KMS-11 (cell line): ENCODE data around the gene SULT1C2.

ENCODE experiments used
- H2AFZ ChIP-seq: fragments of 200-600 bp; sonication (generic); 2 replicates; pipeline ENCODE4 v1.6.1; 2016; ENCODE audit warnings: antibody characterized with exemption, mixed run types, low read depth
- H3K27ac ChIP-seq: fragments of 200-600 bp; sonication (generic); 2 replicates; pipeline ENCODE4 v1.6.1; 2016; ENCODE audit warnings: mild to moderate bottlenecking, mixed run types
- H3K27me3 ChIP-seq: fragments of 200-600 bp; sonication (generic); 2 replicates; pipeline ENCODE4 v1.6.1; 2017; ENCODE audit warnings: mild to moderate bottlenecking, low read depth, mixed run types, moderate library complexity; ENCODE audit not compliant: insufficient read depth
- H3K36me3 ChIP-seq: fragments of 200-600 bp; sonication (generic); 2 replicates; pipeline ENCODE4 v1.6.1; 2017; ENCODE audit warnings: mild to moderate bottlenecking, mixed run types; ENCODE audit not compliant: insufficient read depth
- H3K4me1 ChIP-seq: fragments of 200-600 bp; sonication (generic); 2 replicates; pipeline ENCODE4 v1.6.1; 2016; ENCODE audit warnings: mild to moderate bottlenecking, low read depth, mixed run types; ENCODE audit not compliant: poor library complexity, severe bottlenecking
- H3K4me2 ChIP-seq: fragments of 200-600 bp; sonication (generic); 2 replicates; pipeline ENCODE4 v1.7.0; 2016; ENCODE audit warnings: mild to moderate bottlenecking, mixed run types
- H3K4me3 ChIP-seq: fragments of 200-600 bp; sonication (generic); IDR thresholded peaks from 2 replicates; pipeline ENCODE4 v1.6.1; 2017; ENCODE audit warnings: low read depth, low read length, mixed read lengths; ENCODE audit not compliant: insufficient read depth
- H3K79me2 ChIP-seq: fragments of 200-600 bp; sonication (generic); 2 replicates; pipeline ENCODE4 v1.6.1; 2016; ENCODE audit warnings: low read depth, mixed run types; ENCODE audit not compliant: insufficient read depth
- H3K9ac ChIP-seq: fragments of 200-600 bp; sonication (generic); 2 replicates; pipeline ENCODE4 v1.6.1; 2016; ENCODE audit warnings: mild to moderate bottlenecking, mixed run types
- H4K20me1 ChIP-seq: fragments of 200-600 bp; sonication (generic); 2 replicates; pipeline ENCODE4 v1.6.1; 2016; ENCODE audit warnings: mild to moderate bottlenecking, mixed run types; ENCODE audit not compliant: insufficient read depth
- CTCF ChIP-seq: fragments of 200-600 bp; sonication (generic); conservative IDR thresholded peaks from 2 replicates; pipeline ENCODE4 v1.6.1; 2017; ENCODE audit warnings: low read depth, mild to moderate bottlenecking, antibody characterized with exemption, low read length, moderate library complexity, mixed read lengths

Gene SULT1C2

DNA sequence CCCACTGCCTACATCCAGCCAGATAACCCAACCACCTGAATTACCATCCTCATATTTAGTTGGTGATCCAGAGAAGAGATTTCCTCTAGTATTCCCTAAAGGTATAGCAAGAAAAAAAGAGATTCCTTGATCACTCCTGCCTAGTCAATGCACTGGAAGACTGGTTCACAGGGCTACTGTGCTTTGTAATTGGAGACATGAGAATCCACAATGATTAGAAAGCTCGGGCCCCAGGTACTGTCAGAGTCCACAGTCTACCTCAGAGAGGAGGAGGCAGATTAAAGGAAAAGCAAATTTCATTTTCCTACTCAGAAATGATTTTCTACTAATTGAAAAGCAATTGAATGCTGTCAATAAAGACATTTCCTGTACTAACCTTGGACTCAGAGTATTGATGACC lies 26.7 kb upstream of the SULT1C2 start:
- H3K79me2 ChIP-seq = no peaks in the 10 kb centered on the region
- no peak overlapping the region for H3K4me3 ChIP-seq
- no peaks in the 10 kb centered on the region for H4K20me1 ChIP-seq
- no peaks in the 10 kb centered on the region for H3K4me1 ChIP-seq
- no peaks in the 10 kb centered on the region for H3K36me3 ChIP-seq
- TF ChIP-seq CTCF = no peak
- H3K9ac ChIP-seq = no peak overlapping the region
- no peak overlapping the region for H3K27ac ChIP-seq
- H3K27me3 ChIP-seq = no peaks in the 10 kb centered on the region
- H2AFZ ChIP-seq = no peak overlapping the region
- H3K4me2 ChIP-seq = no peak overlapping the region

GRCh38 chr2:108263401-108263800 lies 25.3 kb upstream of the SULT1C2 start:
- Histone ChIP-seq H3K4me3 (no peak overlapping the region), H3K4me1 (no peaks in the 10 kb centered on the region), H2AFZ (no peak overlapping the region), H4K20me1 (no peaks in the 10 kb centered on the region), H3K9ac (no peak overlapping the region), H3K79me2 (no peaks in the 10 kb centered on the region), H3K27me3 (no peaks in the 10 kb centered on the region), H3K27ac (no peak overlapping the region), H3K4me2 (no peak overlapping the region), H3K36me3 (no peaks in the 10 kb centered on the region)
- no peak for TF ChIP-seq CTCF

GRCh38 chr2:108266218-108266617 lies 22.5 kb upstream of the SULT1C2 start:
- Histone ChIP-seq H3K27ac (no peak overlapping the region), H2AFZ (no peak overlapping the region), H3K4me1 (no peaks in the 10 kb centered on the region), H4K20me1 (no peaks in the 10 kb centered on the region), H3K4me3 (no peak overlapping the region), H3K4me2 (no peak overlapping the region), H3K9ac (no peak overlapping the region), H3K36me3 (no peaks in the 10 kb centered on the region), H3K27me3 (no peaks in the 10 kb centered on the region), H3K79me2 (no peaks in the 10 kb centered on the region)
- no peak for TF ChIP-seq CTCF

DNA sequence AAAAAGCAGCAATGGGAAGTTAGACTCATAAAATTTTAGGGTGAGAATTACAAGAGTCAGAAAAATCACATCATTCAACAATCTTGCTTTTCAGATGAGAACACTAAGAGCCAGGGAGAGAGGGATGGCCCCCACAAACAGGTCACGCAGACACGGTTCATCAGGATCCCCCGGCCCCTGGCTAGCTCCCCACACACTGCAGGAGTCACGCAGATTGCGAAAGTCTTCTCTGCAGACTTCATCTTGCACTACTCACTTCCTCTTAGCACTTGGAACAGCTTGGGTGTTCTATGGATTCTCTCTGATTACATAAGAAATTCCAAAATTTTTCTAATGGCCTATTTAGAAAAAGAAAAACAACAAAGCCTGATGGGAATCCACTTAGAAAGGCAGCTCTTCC lies 21.6 kb upstream of the SULT1C2 start:
- Histone ChIP-seq H3K79me2 (no peaks in the 10 kb centered on the region), H3K4me1 (no peaks in the 10 kb centered on the region), H3K4me3 (no peak overlapping the region), H3K9ac (no peak overlapping the region), H3K36me3 (no peaks in the 10 kb centered on the region), H4K20me1 (no peaks in the 10 kb centered on the region), H2AFZ (no peak overlapping the region), H3K27me3 (no peaks in the 10 kb centered on the region), H3K4me2 (no peak overlapping the region), H3K27ac (no peak overlapping the region)
- no peak for TF ChIP-seq CTCF

DNA sequence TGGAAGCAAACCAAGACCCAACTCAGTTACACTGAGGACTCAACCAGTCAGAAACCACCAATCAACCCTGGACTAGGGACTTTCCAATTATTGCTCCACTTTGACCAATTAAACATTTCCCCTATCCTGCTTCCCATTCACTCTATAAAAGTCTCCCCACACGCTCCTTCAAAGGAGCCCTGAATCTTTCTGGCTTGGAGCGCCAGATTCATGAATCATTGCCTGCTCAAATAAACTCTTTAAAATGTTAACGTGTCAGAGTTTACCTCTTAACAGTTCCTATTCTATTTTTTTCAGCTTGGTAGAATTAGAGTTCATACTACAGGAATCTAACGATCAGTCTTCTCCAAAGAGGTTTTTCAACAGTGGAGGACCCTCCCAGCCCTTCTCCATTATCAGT lies 20.7 kb upstream of the SULT1C2 start:
- Histone ChIP-seq H4K20me1 (no peaks in the 10 kb centered on the region), H3K4me3 (no peak overlapping the region), H3K36me3 (no peaks in the 10 kb centered on the region), H3K79me2 (no peaks in the 10 kb centered on the region), H3K4me1 (no peaks in the 10 kb centered on the region), H3K27ac (no peak overlapping the region), H3K27me3 (no peaks in the 10 kb centered on the region), H2AFZ (no peak overlapping the region), H3K4me2 (no peak overlapping the region), H3K9ac (no peak overlapping the region)
- TF ChIP-seq CTCF = no peak
